NCI-H510A treated with DMSO at 0.1 percent for 48 hours (cell line): ENCODE results near the gene TSPEAR.
"Not testable (repeated sequence)": the region's sequence is repeated elsewhere in the genome, so short reads cannot be mapped to it uniquely, and the experiment has no call there.

ENCODE experiments used
- DNase-seq: peaks from one replicate; lab custom pipeline; 2025; lab: John Stamatoyannopoulos, UW

TSPEAR gene

DNA sequence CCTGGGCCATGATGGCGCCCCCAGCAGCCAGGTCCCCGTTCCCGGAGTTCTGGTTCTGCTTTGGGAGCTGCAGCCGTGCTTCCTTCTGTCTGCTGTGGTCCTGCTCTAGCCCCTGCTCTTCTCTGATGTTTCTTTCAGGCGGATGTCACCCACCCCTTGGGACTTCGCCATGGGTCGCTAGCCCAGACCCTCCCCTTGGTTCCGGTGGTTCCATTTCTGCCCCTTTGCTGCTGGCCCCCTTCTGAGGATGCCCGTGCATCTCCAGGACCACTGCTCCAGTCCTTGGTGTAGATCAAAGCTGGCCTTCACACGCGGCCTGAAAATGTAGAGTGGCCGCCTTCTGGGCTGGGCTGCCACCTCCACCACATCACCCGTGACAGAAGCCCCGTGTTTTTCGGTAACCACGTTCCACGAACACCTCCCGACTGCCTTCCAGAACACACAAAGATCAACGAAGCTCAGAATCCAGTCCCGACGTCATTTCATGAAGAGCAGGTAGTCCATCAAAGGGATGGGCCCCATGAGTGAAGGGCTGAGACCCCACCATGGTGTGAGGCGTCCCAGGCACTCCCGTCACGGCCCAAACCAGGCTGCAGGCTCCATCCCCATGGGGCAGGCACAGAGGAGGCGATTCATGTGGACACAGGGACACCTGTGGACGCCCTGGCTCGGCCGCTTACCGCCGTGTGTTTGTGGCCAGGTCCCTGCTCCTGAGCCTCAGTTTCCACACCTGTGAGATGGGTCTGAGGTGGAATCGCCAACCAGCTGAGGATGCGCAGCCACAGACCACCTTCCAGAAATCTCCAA is 195.8 kb downstream of the TSPEAR start:
- no peak for DNase-seq

DNA sequence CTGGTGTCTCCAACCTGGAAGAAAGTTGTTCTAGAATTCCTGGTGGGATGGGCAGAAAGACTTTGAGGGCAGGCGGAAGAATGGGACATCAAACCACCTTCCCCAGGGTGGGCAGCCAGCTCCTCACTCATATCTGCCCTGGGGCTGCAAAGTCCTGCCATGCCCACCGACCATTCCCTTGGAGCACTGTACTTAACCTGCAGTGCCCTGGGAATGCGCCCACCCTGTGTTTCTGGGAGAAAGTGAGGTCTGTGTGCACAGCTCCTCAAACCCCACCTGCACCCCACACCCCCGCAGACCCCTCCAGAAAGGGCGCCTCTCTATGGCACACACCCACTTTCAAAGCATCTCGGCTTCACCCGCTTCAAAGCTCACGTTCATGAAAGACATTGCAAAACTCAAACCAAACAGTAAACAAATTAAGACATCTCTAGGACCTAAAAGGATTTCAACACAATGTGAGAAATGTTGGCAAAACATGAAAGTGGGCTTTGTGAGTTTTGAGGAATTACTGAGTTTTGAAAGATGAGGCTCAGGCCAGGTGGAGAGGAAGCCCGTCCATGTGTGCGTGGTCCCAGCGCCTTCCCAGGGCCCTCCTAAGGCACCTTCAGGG is 196.5 kb downstream of the TSPEAR start:
- no peak for DNase-seq

DNA sequence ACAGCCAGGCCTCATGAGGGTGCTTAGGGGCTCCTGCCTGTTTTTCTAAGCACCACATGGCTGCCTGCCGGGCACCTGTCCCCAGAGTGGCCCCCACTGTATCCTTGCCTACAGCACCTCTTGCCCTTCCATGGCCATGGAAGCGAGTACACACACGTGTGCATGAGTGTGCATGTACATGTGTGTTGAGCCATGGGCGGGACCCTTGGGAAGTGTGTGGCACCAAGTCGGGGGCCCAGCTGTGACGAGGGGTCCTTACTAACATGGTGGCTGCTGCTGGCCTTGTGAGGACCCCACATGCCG is 197.2 kb downstream of the TSPEAR start:
- DNase-seq, result no peak

DNA sequence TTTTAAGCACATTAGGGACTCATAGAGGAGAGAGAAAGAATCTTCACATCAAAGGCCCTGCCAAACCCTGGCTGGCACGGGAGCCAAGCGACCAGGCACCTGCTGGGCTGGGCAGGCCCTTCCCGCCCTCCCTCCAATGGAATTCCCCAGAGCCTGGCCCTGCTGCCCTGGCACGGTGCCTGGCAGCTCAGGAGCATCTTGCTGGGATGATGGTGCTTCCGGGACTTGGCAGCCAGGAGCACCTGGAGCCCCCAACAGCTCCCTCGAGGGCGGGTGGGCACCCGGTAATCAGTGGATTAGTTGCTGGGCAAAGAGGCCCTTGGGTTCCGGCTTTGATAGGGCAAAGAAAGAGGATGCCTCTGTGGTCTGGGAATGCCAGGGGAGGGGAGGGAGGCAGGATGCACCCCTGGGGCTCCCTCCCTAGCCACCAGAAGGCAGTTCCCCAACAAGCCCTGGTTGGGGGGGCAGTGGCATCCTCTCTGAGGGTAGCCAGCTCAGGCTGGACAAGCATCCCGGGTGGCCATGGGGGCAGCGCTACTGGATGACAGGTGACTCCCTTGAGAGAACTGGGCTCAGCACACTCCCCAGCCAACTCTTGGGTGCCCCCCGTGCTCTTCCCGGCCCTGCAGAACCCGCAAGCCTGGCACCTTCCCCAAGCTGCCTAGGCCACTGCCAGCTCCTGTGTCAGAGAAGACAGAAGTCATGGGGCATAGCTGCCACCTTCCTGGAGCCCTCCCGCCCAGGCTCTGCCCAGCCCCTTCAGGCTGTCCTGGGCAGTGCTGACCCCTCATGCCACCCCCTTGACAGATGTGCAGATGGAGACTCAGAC is 197.8 kb downstream of the TSPEAR start:
- DNase-seq, result no peak

DNA sequence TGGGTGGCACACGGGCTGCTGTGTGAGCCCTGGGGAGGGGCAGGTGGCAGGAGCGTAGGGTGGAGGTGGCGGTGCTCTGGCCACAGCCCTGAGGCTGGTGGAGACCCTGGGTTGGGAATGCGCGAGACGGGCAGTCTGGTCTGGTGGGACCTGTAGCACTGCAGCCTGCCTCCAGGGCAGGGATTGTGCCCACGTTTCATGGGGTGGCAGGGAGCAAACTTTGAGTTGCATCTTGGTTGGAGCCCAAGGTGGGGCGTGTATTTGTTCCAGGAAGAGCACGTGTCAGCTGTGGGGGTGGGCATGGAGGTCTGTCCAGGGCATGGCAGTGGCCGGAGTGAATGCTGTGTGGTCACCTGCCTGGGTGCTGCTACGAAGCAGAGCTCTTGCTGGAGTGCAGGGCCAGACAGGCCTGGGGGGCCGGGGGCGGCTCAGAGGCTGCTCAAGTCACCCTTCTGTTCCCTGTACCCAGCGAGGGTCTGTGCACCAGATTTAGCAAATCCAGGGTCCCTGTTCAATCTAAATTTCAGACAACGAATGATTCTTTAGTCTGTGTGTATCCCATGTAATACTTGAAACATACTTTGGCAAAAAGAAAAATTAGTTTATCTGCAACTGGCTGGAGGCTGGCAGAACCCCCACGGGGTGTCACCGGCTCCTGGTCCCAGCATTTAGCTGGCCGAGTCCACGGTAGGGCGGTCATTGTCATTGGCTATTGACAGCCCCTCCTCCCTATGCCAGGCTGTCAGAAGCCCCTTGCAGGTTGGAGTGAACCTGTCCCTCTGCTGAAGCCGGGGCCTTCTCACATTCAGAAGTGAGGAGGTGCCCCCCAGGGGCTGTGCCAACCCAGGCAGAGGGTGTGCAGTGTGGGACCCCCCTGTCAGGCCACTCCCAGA is 198.6 kb downstream of the TSPEAR start:
- no peak for DNase-seq

DNA sequence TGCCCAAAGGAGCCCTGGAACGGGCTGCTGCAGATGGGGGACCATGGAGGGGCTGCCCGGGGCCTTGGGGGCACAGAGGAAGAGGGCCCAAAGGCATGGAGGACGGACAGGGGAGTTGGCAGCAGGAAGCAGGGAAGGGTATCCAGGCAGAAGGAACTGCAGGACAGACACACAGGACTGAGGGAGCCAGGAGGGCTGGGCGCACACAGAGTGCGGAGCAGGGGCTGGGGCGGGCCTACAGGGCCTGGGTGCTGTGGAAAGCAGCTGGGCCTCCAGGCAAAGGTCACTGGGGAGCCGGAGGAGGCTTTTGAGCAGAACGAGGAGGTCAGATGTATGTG is 199.5 kb downstream of the TSPEAR start:
- DNase-seq, result no peak

DNA sequence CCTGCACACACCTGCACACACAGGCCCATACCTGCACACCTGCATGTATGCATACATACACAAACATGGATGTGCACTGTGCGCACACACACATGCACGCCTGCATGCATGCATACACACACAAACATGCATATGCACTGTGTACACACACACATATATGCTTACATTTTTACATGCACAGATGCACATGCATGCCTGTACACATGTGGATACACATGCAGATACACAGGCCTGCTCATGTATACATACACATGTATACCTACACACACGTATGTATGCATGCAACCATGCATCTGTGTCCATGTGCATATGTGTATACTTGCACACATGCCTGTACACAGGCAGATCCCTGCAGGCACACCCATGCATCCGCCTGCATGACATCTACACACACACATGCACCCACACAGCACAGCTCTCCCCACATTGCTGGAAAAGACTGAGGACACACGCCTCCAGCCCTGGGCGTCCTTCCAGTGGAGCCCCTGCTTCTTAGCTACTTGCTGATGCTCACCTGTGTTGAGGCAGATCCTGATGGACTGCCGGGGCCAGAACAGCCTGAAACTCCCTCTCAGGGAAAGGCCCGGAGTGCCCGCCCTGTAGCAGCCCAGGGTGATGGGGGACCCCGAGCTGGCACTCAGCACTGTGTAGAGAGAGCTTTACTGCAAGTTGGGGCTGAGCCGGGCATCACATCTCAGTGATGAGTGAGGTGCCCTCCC is 200.0 kb downstream of the TSPEAR start:
- no peak for DNase-seq

DNA sequence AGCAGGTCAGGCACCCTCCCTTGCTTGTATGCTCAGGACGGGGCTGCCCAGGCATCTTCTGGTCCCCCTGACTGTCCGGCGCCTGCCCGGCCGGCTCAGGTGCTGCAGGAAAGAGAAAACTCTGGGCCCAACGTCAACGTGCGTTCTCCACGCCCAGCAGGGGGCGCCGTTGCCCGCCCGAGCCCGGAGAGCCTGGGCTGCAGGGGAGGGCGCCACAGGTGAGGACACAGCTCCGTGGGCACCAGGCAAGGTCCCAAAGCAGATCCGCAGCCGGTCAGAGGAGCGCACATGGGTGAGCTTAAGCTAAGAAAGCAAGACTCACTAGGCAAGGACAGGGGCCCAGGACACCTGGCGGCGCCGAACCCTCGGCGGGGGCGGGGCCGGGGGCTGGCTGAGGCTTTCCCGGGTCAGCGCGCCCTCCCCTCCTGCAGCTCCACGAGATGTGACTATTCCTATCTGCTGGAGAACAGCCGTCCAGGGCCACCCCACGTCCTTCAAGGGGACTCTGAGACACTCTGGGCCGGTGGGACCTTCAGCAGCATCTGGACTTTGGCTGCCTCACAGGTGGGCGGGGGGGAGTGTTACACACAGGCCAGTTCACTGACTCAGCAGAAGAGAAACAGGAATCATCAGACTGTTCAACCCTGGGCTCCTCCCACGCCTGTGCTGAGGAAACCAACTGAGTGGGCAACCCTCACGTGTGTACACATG is 200.7 kb downstream of the TSPEAR start:
- peak; percentile 44 for DNase-seq

DNA sequence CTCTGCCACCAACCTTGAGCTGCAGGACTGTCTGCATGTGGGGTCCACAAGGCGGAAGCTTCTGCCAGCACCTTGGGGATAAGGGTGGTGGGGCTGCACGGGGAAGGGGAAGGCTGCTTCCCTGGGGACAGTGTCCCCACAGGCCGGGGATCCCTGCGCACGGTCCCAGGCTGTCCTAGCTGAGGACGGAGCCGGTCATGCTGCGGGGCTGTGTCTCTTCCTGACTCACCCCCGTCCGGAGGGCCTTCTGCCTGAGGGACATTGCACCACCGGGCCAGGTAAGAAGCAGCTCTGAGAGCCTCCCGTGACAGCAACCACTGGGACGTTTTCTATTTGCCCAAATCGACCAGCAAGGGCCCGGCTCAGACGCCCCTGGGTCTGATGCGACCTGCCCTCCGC is 201.3 kb downstream of the TSPEAR start:
- no peak for DNase-seq

DNA sequence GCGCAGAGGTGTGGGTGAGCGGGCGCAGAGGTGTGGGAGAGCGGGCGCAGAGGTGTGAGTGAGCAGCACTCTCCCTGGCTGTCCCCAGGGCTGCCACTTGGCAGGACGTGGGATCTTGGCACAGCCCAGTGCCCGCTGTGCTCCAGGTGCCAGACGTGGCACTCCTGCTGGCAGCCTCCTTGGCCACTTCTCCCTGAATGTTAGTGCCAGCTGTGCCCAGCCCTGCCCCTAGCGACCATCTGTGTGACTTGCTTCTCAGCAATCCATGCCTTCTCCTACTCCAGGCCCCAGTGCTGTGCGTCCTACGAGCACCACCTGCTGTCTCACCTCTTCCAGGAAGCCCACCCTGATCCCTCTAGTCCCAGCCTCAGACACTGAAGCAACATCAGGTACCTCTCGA is 201.8 kb downstream of the TSPEAR start:
- DNase-seq, result no peak

DNA sequence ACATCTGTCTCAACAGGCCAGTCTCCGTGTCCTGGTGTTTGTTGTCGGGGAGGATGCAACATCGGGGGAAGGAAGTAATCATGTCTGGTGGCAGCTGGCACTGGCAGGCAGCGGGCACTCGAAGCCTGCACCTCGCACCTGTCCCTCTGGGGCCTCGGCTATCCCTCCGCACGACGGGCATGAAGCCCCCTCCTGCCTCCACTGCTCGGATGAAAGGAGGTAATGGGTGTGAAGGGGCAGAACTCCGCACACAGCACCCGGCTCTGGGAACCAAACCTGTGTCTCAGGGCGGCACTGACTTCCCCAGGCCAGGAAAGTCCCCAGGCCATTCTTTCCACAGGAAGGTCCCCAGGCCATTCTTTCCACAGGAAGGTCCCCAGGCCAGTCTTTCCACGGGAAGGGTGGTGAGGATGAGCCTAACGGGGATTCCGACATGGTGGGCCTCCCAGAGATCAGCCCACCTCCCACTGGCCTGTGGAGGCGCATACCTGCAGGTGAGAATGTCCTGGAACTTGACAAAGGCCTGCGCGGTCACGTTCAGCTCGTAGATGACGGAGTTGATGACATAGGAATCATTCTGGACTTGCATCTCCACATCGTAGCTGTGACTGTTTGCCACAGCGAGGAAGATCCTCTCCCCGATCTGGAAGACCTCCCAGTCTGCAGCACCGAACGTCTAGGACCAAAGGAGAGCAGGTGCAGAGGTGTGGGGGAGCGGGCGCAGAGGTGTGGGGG is 202.5 kb downstream of the TSPEAR start:
- DNase-seq, result no peak

DNA sequence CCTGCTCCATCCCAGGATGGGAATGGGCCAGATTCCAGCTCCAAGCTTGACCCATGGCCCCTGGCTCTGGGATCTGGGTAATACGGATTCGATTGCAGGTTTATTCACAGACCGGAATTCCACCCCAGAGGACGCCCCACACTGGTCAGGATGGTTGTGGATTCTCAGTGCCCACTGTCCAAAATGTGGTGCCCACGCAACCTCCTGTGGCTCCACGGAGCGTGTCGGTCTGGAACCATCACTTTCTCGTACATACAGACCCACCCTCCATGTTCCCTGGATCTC is 203.0 kb downstream of the TSPEAR start:
- no peak for DNase-seq

DNA sequence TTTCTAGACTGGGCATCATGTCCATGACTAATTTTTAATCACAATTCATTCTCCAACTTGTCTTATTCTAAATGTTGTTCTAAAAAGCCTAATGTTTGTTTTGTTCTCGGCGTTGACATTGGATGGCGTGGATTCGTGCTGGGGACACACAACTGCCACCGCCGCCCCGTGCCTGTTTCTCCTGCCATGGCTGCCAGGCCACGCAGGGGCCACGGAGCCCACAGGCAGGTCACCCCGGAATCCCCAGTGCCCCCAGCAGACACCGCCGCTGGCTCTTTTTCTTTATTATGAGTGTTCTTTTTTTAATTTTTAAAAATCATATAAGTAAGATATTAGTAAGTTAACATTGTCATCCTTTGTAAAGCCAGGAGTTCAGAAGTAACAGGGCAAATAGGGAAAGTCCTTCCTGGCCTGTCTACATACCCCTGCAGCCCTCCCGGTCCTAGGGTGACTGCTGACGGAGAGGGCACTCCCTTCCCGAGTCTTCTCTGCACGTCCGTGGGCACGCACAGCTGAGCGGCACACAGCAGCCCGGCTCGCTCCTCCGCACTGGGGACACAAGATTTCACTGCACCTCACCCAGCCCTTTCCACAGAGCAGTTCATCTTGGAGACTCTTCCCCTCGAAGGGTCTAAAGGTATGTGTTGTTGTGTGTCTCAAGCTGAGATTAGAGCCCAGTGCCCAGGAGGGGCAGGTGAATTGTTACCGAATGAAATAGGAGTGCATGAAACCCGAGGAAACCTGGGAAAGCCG is 203.5 kb downstream of the TSPEAR start:
- no peak for DNase-seq

DNA sequence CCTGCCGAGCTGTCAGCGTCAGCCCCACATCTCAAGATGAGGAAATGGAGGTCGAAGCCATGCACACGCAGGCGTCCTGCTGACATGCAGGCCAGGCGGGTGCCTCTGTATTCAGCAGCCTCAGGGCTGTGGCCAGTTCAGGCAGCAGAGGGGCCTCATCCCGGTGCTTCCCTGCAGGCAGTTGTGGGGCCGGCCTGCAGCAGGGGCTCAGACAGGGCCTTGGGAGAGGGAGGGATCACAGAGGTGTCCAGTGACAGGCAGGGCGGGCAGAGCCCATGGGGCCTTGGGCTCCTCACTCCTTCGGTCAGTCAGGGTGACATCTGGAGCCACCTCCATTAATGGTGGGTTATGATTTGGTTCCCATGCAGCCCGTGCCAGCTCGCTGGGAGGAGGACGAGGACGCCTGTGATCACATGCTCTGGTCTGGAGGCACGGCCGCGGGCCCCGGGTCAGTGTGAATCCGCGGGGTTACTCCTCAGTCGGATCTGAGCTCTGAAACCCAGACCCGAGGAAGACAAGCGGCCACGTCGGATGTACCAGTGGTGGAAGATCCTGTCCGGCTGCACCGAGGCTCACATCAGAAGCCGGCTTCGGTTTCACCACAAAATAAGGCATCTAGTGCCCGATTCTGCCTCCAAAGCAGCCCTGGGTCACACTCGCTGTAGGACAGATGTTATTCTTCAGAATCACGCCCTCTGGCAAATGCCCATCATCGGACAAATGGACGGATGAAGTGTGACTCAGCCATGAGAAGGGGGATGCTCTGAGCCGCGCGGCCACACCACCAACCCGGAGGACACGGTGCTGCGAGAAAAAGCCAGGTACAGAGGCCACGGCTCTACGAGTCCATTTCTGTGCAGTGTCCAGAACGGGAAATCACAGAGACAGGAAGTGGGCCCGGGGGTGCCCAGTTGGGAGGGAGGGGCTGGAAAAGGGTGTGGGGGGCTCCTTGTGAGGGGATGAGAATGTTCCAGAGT is 204.8 kb downstream of the TSPEAR start:
- no peak for DNase-seq

DNA sequence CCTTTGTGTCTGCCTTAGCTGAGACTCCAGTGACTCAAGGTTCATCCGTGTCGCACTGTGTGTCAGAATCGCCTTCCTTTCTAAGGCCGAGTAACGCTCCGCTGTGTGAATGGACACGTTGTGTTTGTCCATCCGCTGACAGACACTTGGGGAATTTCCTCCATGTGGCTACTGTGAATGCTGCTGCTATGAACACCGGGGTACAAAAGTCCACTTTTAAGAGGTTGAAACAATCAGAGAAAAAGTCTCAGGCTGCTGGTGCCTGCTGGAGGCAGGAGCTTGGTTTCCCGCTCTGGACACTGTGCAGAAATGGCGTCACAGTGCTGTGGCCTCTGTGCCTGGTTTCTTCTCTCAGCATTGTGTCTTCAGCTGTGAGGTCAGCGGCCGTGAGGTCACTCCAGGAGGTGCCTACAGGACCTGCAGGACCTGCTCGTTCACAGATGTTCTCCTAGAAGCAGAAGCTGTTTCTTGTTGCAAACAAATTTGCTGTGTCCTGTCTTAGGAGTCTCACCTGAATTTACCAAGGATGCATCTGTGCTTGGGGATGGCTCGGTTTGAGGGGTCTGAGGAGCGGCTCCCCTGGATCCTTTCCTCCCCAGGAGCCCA is 205.6 kb downstream of the TSPEAR start:
- no peak for DNase-seq

DNA sequence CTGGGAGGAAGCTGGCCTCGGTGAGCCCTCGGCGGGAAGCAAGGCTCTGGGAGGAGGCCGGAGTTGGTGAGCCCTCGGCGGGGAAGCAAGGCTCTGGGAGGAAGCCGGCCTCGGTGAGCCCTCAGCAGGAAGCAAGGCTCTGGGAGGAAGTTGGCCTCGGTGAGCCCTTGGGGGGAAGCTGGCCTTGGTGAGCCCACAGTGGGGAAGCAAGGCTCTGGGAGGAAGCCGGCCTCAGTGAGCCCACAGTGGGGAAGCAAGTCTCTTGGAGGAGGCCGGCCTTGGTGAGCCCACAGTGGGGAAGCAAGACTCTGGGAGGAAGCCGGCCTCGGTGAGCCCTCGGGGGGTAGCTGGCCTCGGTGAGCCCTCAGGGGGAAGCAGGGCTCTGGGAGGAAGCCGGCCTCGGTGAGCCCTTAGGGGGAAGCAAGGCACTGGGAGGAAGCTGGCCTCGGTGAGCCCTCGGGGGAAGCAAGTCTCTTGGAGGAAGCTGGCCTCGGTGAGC is 207.4 kb downstream of the TSPEAR start:
- DNase-seq, result no peak

DNA sequence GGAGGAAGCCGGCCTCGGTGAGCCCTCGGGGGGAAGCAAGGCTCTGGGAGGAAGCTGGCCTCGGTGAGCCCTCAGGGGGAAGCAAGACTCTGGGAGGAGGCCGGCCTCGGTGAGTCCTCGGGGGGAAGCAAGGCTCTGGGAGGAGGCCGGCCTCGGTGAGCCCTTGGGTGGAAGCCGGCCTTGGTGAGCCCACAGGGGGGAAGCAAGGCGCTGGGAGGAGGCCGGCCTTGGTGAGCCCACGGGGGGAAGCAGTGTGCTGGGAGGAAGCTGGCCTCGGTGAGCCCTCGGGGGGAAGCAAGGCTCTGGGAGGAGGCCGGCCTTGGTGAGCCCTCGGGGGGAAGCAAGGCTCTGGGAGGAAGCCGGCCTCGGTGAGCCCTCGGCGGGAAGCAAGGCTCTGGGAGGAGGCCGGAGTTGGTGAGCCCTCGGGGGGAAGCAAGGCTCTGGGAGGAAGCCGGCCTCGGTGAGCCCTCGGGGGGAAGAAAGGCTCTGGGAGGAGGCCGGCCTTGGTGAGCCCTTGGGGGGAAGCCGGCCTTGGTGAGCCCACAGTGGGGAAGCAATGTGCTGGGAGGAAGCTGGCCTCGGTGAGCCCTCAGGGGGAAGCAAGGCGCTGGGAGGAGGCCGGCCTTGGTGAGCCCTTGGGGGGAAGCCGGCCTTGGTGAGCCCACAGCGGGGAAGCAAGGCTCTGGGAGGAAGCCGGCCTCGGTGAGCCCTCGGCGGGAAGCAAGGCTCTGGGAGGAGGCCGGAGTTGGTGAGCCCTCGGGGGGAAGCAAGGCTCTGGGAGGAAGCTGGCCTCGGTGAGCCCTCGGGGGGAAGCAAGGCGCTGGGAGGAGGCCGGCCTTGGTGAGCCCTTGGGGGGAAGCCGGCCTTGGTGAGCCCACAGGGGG is 208.1 kb downstream of the TSPEAR start:
- not testable (repeated sequence) for DNase-seq
